PFSK-1 (cell line): ENCODE measurements around the gene NT5C2.

Experiments
- FOXP2 ChIP-seq: optimal IDR thresholded peaks from 2 replicates; pipeline ENCODE3; 2011; ENCODE audit warnings: borderline replicate concordance, control low read depth, inconsistent platforms; ENCODE audit not compliant: insufficient read depth; ENCODE audit errors: extremely low read length, extremely low read depth
- POLR2AphosphoS5 ChIP-seq: IDR thresholded peaks from 2 replicates; pipeline ENCODE4 v1.6.1; 2012; ENCODE audit warnings: low read depth, mild to moderate bottlenecking, control low read depth, low read length, moderate library complexity
- SIN3A ChIP-seq: IDR thresholded peaks from 2 replicates; pipeline ENCODE4 v1.6.1; 2012; ENCODE audit warnings: mild to moderate bottlenecking, low read length, moderate library complexity, borderline replicate concordance; ENCODE audit not compliant: insufficient read depth
- TAF1 ChIP-seq: IDR thresholded peaks from 2 replicates; pipeline ENCODE4 v1.6.1; 2012; ENCODE audit warnings: low read length, control low read depth, borderline replicate concordance; ENCODE audit not compliant: insufficient read depth
- TF ChIP-seq, protein P1 (sequence below), 2 experiments: IDR thresholded peaks; 2 replicates each; pipeline versions ENCODE4 v1.6.1 to v1.8.0; 2011 to 2012; ENCODE audit warnings: low read depth in 2 of 2, low read length in 2 of 2, control low read depth in 1 of 2, inconsistent platforms in 1 of 2, mild to moderate bottlenecking in 1 of 2, moderate library complexity in 1 of 2; ENCODE audit not compliant: insufficient read depth in 1 of 2

DNA sequence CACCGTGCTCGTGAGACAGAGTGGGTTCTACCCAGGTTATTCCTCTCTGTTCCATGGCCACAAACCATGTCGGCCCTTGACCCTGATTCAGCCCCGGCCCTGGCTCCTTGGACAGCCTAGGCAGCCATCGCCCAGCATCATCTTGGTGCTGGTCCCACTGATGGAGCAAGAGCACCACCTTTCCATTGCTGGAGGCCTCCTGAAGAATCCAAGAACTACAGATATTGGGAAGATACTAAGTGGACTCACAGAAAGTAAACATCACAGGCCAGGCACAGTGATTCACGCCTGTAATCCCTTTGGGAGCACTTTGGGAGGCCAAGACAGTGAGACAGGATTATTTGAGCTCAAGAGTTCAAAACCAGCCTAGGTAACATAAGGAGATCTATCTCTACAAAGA, 125.1 kb downstream of the NT5C2 start:
- no peak for TF ChIP-seq TAF1
- no peak for TF ChIP-seq POLR2AphosphoS5
- TF ChIP-seq SIN3A: no peak
- no peak for TF ChIP-seq FOXP2
- TF ChIP-seq, protein P1, sequence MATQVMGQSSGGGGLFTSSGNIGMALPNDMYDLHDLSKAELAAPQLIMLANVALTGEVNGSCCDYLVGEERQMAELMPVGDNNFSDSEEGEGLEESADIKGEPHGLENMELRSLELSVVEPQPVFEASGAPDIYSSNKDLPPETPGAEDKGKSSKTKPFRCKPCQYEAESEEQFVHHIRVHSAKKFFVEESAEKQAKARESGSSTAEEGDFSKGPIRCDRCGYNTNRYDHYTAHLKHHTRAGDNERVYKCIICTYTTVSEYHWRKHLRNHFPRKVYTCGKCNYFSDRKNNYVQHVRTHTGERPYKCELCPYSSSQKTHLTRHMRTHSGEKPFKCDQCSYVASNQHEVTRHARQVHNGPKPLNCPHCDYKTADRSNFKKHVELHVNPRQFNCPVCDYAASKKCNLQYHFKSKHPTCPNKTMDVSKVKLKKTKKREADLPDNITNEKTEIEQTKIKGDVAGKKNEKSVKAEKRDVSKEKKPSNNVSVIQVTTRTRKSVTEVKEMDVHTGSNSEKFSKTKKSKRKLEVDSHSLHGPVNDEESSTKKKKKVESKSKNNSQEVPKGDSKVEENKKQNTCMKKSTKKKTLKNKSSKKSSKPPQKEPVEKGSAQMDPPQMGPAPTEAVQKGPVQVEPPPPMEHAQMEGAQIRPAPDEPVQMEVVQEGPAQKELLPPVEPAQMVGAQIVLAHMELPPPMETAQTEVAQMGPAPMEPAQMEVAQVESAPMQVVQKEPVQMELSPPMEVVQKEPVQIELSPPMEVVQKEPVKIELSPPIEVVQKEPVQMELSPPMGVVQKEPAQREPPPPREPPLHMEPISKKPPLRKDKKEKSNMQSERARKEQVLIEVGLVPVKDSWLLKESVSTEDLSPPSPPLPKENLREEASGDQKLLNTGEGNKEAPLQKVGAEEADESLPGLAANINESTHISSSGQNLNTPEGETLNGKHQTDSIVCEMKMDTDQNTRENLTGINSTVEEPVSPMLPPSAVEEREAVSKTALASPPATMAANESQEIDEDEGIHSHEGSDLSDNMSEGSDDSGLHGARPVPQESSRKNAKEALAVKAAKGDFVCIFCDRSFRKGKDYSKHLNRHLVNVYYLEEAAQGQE (IDR thresholded peaks at IDR 0.05; ENCODE audit: insufficient read depth in 1 of 2, low read depth in 2 of 2, low read length in 2 of 2): no peak
